RWPE1 (cell line): ENCODE measurements around the gene CCNG2.

ENCODE experiments used
- CTCF ChIA-PET: fragments of 350-600 bp; sonication (Branson Sonifier 250); formaldehyde crosslinking; extraction: SDS; loops from one replicate; lab custom pipeline; 2021; lab: Yijun Ruan, JAX
- POLR2A ChIA-PET: fragments of 400-600 bp; formaldehyde crosslinking; extraction: SDS; loops from one replicate; lab custom pipeline; 2020; ENCODE audit warnings: antibody characterized with exemption; ENCODE audit not compliant: low non-redundant PET; lab: Yijun Ruan, JAX
- DNase-seq: peaks from one replicate; pipeline ENCODE4 v3.0.0; 2012; ENCODE audit warnings: low spot score
- H3K27ac ChIP-seq: fragments of 450-650 bp; 2 replicates; pipeline ENCODE4 v1.5.1; 2017
- CTCF ChIP-seq: fragments of 450-650 bp; conservative IDR thresholded peaks from 2 replicates; pipeline ENCODE4 v1.5.1; 2017; ENCODE audit warnings: low read depth, mild to moderate bottlenecking

The CCNG2 gene

GRCh38 chr4:77122656-77123055 lies 34.4 kb upstream of the CCNG2 start:
- no peak for TF ChIP-seq CTCF
- POLR2A ChIA-PET = no interaction called here
- H3K27ac ChIP-seq = no peak overlapping the region
- CTCF ChIA-PET = interaction anchor here (1.1 kb wide), 1 partner anchor 9 kb away, joined by 3 read pairs; no protein-coding TSS in a partner anchor
- no peak for DNase-seq

- TF ChIP-seq CTCF = no peak
- ChIA-PET POLR2A (no interaction called here), CTCF (interaction anchor here (0.6 kb wide), 1 partner anchor 868 kb away, joined by 3 read pairs; no protein-coding TSS in a partner anchor)
- H3K27ac ChIP-seq = no peak overlapping the region
- no peak for DNase-seq
Measured at GRCh38 chr4:77123411-77123810, 33.6 kb upstream of the CCNG2 start.

DNA sequence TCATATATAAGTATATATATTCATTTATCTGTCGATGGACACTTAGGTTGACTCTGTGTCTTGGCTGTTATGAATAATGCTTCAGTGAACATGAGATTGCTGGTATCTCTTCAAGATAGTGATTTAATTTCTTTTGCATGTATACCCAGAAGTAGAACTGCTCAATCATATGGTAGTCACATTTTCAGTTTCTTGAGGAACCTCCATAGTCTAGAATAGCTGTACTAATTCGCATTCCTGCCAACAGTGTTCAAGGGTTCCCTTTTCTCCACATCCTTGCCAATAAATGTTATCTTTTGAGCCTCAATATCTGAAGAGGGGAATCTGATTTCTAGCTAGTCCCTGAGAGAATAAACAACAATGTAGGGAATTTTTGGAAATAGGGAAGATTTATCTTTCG lies 32.4 kb upstream of the CCNG2 start:
- ChIA-PET CTCF (interaction anchor here (0.6 kb wide), 1 partner anchor 55 kb away, joined by 4 read pairs; no protein-coding TSS in a partner anchor), POLR2A (no interaction called here)
- no peak overlapping the region for H3K27ac ChIP-seq
- DNase-seq = no peak
- TF ChIP-seq CTCF = no peak

DNA sequence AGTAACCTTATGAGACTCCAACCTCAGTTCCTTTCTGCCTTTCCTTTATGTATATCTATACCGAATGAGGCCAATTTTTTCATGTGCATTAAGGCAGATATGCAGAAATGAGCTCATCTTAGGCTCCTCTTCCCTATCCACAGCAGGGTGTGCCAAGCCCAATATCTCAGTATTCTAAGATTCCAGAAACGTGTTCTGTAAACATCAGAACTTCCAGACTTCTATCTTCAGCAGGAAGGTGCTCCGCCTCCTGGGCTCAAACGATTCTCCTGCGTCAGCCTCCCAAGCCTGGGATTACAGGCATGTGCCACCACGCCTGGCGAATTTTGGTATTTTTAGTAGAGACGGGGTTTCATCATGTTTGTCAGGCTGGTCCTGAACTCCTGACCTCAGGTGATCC lies 31.0 kb upstream of the CCNG2 start:
- no peak for TF ChIP-seq CTCF
- no peak for DNase-seq
- H3K27ac ChIP-seq = no peak overlapping the region
- POLR2A ChIA-PET = no interaction called here
- CTCF ChIA-PET = no interaction called here

DNA sequence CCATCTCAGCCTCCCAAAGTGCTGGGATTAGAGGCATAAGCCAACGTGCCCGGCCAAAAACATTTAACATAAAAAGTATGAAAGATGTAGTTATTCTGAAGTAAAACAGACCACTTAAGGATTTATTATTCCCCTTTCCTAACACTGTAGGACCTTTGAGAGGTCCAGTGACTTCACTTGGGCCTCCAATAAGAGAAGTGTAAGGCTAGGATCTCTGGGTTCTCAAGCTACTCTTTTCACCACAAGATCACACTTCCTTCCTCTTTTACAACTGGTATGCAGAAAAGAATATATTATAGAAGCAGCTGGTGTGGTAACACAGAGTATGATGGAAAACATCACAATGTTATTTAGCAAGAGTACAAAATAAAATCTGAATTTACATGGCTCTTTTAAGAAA lies 30.2 kb upstream of the CCNG2 start:
- no peak for DNase-seq
- ChIA-PET CTCF (interaction anchor here (0.6 kb wide), 1 partner anchor 634 kb away, joined by 4 read pairs; no protein-coding TSS in a partner anchor), POLR2A (no interaction called here)
- H3K27ac ChIP-seq = no peak overlapping the region
- TF ChIP-seq CTCF = no peak

DNA sequence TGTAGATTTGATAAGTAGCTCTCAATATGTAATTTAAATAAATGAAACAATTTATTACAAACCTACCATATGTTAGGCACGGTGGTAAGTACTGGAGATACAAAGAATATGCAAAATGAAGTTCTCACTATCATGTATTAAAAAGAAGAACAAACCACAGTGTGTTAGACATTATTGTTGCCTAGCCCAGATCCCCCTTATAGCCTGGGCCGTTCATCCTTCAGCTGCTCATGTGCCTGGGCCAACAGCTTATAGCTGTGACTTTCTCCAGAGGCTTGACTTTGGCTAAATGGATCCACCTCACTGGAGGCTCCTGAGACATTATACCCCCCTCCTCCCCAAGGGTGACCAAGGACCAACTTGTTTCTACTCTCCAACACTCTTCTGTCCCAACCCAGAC lies 29.8 kb upstream of the CCNG2 start:
- POLR2A ChIA-PET = no interaction called here
- no peak overlapping the region for H3K27ac ChIP-seq
- no peak for DNase-seq
- CTCF ChIA-PET = no interaction called here
- TF ChIP-seq CTCF = no peak
